Raji (cell line): Measurements from ENCODE around the gene NAXD.

Experiments
- POLR2A ChIP-seq: IDR thresholded peaks from 2 replicates; pipeline ENCODE4 v1.6.1; 2011; ENCODE audit warnings: low read depth, low read length, control low read depth; ENCODE audit not compliant: insufficient read depth

The NAXD gene

GRCh38 chr13:110661256-110661655 is 45.9 kb downstream of the NAXD start:
- TF ChIP-seq POLR2A, result no peak

GRCh38 chr13:110662091-110662490 is 46.7 kb downstream of the NAXD start:
- TF ChIP-seq POLR2A, result no peak

GRCh38 chr13:110662777-110663443 is 47.6 kb downstream of the NAXD start:
- no peak for TF ChIP-seq POLR2A

GRCh38 chr13:110663491-110663890 is 48.1 kb downstream of the NAXD start:
- TF ChIP-seq POLR2A, result no peak

- no peak for TF ChIP-seq POLR2A
These were observed 48.7 kb downstream of the NAXD start for GRCh38 chr13:110664041-110664440.

- no peak for TF ChIP-seq POLR2A
These were observed 49.3 kb downstream of the NAXD start for GRCh38 chr13:110664673-110665072.

GRCh38 chr13:110665491-110666254 is 50.3 kb downstream of the NAXD start:
- TF ChIP-seq POLR2A, result no peak

GRCh38 chr13:110666255-110666533 is 50.8 kb downstream of the NAXD start:
- TF ChIP-seq POLR2A, result no peak

- no peak for TF ChIP-seq POLR2A
These were observed 53.7 kb downstream of the NAXD start for GRCh38 chr13:110669036-110669435.

- no peak for TF ChIP-seq POLR2A
These were observed 61.5 kb downstream of the NAXD start for GRCh38 chr13:110676595-110677587.

GRCh38 chr13:110677731-110678545 is 62.6 kb downstream of the NAXD start:
- no peak for TF ChIP-seq POLR2A

GRCh38 chr13:110680852-110681251 is 65.5 kb downstream of the NAXD start:
- no peak for TF ChIP-seq POLR2A

- no peak for TF ChIP-seq POLR2A
These were observed 66.7 kb downstream of the NAXD start for GRCh38 chr13:110681868-110682550.

GRCh38 chr13:110682746-110683145 is 67.4 kb downstream of the NAXD start:
- no peak for TF ChIP-seq POLR2A
